ENCODE measurements around the gene BBOX1. TPM values are rescaled to one million over a fixed set of nuclear protein-coding genes. Genes with fewer than 3 reads are reported as not detected.

BBOX1 gene
- total and polyA plus RNA-seq, 7 donors: 0.07 to 0.79 (median 0.10) TPM; not detected in 4

GRCh38 chr11:27075655-27076054, 35.0 kb downstream of the BBOX1 start:
- Histone ChIP-seq H3K4me1 (no peaks in the 10 kb centered on the region), H3K9me3 (no peaks in the 10 kb centered on the region), H3K4me3 (no peak overlapping the region), H3K36me3 (ENCODE audit: insufficient read depth in 1 of 2, low read depth in 1 of 2) (no peaks in the 10 kb centered on the region), H3K27me3 (ENCODE audit: insufficient read depth in 3 of 3, low read length in 2 of 3) (no peaks in the 10 kb centered on the region), H3K27ac (no peak overlapping the region)
- intact Hi-C loops (cut with DNase I): no loop called here
- WGBS, 3 donors: 51 to 84% (median 63%) methylated on average over 1 of the region's 1 CpG
- DNase-seq: no peak
- ATAC-seq: no peak
- TF ChIP-seq, protein P1, sequence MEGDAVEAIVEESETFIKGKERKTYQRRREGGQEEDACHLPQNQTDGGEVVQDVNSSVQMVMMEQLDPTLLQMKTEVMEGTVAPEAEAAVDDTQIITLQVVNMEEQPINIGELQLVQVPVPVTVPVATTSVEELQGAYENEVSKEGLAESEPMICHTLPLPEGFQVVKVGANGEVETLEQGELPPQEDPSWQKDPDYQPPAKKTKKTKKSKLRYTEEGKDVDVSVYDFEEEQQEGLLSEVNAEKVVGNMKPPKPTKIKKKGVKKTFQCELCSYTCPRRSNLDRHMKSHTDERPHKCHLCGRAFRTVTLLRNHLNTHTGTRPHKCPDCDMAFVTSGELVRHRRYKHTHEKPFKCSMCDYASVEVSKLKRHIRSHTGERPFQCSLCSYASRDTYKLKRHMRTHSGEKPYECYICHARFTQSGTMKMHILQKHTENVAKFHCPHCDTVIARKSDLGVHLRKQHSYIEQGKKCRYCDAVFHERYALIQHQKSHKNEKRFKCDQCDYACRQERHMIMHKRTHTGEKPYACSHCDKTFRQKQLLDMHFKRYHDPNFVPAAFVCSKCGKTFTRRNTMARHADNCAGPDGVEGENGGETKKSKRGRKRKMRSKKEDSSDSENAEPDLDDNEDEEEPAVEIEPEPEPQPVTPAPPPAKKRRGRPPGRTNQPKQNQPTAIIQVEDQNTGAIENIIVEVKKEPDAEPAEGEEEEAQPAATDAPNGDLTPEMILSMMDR (IDR thresholded peaks at IDR 0.05): no peak

GRCh38 chr11:27076121-27076589, 35.5 kb downstream of the BBOX1 start:
- Histone ChIP-seq H3K27me3 (ENCODE audit: insufficient read depth in 3 of 3, low read length in 2 of 3) (no peaks in the 10 kb centered on the region), H3K27ac (no peak overlapping the region), H3K4me3 (no peak overlapping the region), H3K36me3 (ENCODE audit: insufficient read depth in 1 of 2, low read depth in 1 of 2) (no peaks in the 10 kb centered on the region), H3K4me1 (no peaks in the 10 kb centered on the region), H3K9me3 (no peaks in the 10 kb centered on the region)
- TF ChIP-seq, protein P1 (IDR thresholded peaks at IDR 0.05): no peak
- intact Hi-C loops (cut with DNase I): no loop called here
- no peak for DNase-seq
- WGBS, 3 donors: 36 to 59% (median 43%) methylated on average over 2 of the region's 2 CpGs
- peak in 3 of 4 donors; percentile 62 to 65 (median 65) for ATAC-seq

- ATAC-seq (no peak), DNase-seq (no peak)
- Histone ChIP-seq H3K27me3 (ENCODE audit: insufficient read depth in 3 of 3, low read length in 2 of 3) (no peaks in the 10 kb centered on the region), H3K36me3 (ENCODE audit: insufficient read depth in 1 of 2, low read depth in 1 of 2) (no peaks in the 10 kb centered on the region), H3K27ac (no peak overlapping the region), H3K4me3 (no peak overlapping the region), H3K9me3 (no peaks in the 10 kb centered on the region), H3K4me1 (no peaks in the 10 kb centered on the region)
- TF ChIP-seq, protein P1 (IDR thresholded peaks at IDR 0.05): no peak
- intact Hi-C loops (cut with DNase I): no loop called here
These were observed 40.4 kb downstream of the BBOX1 start for GRCh38 chr11:27081056-27081455.

GRCh38 chr11:27083241-27083640, 42.6 kb downstream of the BBOX1 start:
- Histone ChIP-seq H3K36me3 (ENCODE audit: insufficient read depth in 1 of 2, low read depth in 1 of 2) (no peaks in the 10 kb centered on the region), H3K4me3 (no peak overlapping the region), H3K4me1 (no peaks in the 10 kb centered on the region), H3K27me3 (ENCODE audit: insufficient read depth in 3 of 3, low read length in 2 of 3) (no peaks in the 10 kb centered on the region), H3K27ac (no peak overlapping the region), H3K9me3 (no peaks in the 10 kb centered on the region)
- intact Hi-C loops (cut with DNase I): no loop called here
- TF ChIP-seq, protein P1 (IDR thresholded peaks at IDR 0.05): no peak
- ATAC-seq (no peak), DNase-seq (no peak)
- WGBS, 3 donors: 83 to 89% (median 88%) methylated on average over 2 of the region's 2 CpGs

- DNase-seq: no peak
- Histone ChIP-seq H3K36me3 (ENCODE audit: insufficient read depth in 1 of 2, low read depth in 1 of 2) (no peaks in the 10 kb centered on the region), H3K9me3 (no peaks in the 10 kb centered on the region), H3K27me3 (ENCODE audit: insufficient read depth in 3 of 3, low read length in 2 of 3) (no peaks in the 10 kb centered on the region), H3K4me1 (no peaks in the 10 kb centered on the region), H3K4me3 (no peak overlapping the region), H3K27ac (no peak overlapping the region)
- TF ChIP-seq, protein P1 (IDR thresholded peaks at IDR 0.05): no peak
- ATAC-seq: no peak
- intact Hi-C loops (cut with DNase I): no loop called here
These were observed 43.2 kb downstream of the BBOX1 start for GRCh38 chr11:27083782-27084181.

All from psoas muscle (tissue), 8 donors.